Caco-2 (cell line): Measurements from ENCODE around the gene HES5. TPM values are rescaled to one million over a fixed set of nuclear protein-coding genes. Genes with fewer than 3 reads are reported as not detected.
A peak's percentile ranks its signal among the peaks of the same experiment; 100 is the strongest.

Experiments
- BruUV-seq: library from RNA; stranded (reverse); fragments of 400-500 nt; replicated peaks from 2 replicates; lab custom pipeline; 2021; lab: Mats Ljungman, UMichigan
- CTCF ChIA-PET: fragments of 300-600 bp; sonication (Branson Sonifier 250); formaldehyde crosslinking; loops from one replicate; lab custom pipeline; 2022; ENCODE audit warnings: antibody characterized with exemption; lab: Charles Lee
- POLR2A ChIA-PET: fragments of 300-600 bp; sonication (Branson Sonifier 250); formaldehyde crosslinking; loops from one replicate; lab custom pipeline; 2022; ENCODE audit warnings: antibody characterized with exemption; lab: Charles Lee
- DNase-seq, 2 experiments: peaks; one replicate each; pipeline versions ENCODE4 v3.0.0 to v3.0.0-alpha.2; 2020 to 2022
- H3K27me3 ChIP-seq: replicated peaks from 2 replicates; pipeline ENCODE4 v1.6.0; 2011; ENCODE audit warnings: low read length; ENCODE audit not compliant: control insufficient read depth, insufficient read depth
- H3K36me3 ChIP-seq: 2 replicates; pipeline ENCODE4 v1.5.1; 2011; ENCODE audit warnings: low read length; ENCODE audit not compliant: control insufficient read depth, insufficient read depth
- H3K4me1 ChIP-seq: fragments of 250-450 bp; sonication (Bioruptor Pico); 2 replicates; pipeline ENCODE4 v1.5.1; 2020; ENCODE audit warnings: mild to moderate bottlenecking
- H3K4me3 ChIP-seq: 2 replicates; pipeline ENCODE4 v1.5.1; 2011; ENCODE audit warnings: low read depth, mild to moderate bottlenecking, control low read depth, low read length
- H3K9me3 ChIP-seq: fragments of 250-450 bp; sonication (Bioruptor Pico); 2 replicates; pipeline ENCODE4 v1.5.1; 2020; ENCODE audit warnings: mild to moderate bottlenecking, moderate library complexity
- H3K27ac Mint-ChIP-seq: one replicate; pipeline ENCODE4 v1.8.0; 2022; ENCODE audit warnings: mixed read lengths; ENCODE audit not compliant: unreplicated experiment
- H3K27me3 Mint-ChIP-seq: one replicate; pipeline ENCODE4 v1.8.0; 2022; ENCODE audit warnings: mixed read lengths; ENCODE audit not compliant: insufficient read depth, unreplicated experiment
- H3K36me3 Mint-ChIP-seq: one replicate; pipeline ENCODE4 v1.8.0; 2022; ENCODE audit warnings: mild to moderate bottlenecking, mixed read lengths; ENCODE audit not compliant: insufficient read depth, unreplicated experiment
- H3K4me1 Mint-ChIP-seq: one replicate; pipeline ENCODE4 v1.8.0; 2022; ENCODE audit warnings: low read depth, mixed read lengths; ENCODE audit not compliant: unreplicated experiment
- H3K4me3 Mint-ChIP-seq: one replicate; pipeline ENCODE4 v1.8.0; 2022; ENCODE audit warnings: mild to moderate bottlenecking, moderate library complexity, mixed read lengths; ENCODE audit not compliant: unreplicated experiment
- H3K9me3 Mint-ChIP-seq: one replicate; pipeline ENCODE4 v1.8.0; 2022; ENCODE audit warnings: mixed read lengths; ENCODE audit not compliant: unreplicated experiment
- intact Hi-C: fragments of 100-400 bp; cut with micrococcal nuclease; formaldehyde crosslinking; loops from one replicate; pipeline ENCODE4 v1.10.0; 2022; ENCODE audit not compliant: unreplicated experiment
- total RNA-seq: library from RNA; stranded (reverse); gene quantifications from 2 replicates; pipeline ENCODE4 v1.2.3, GENCODE V29; 2022
- TF ChIP-seq, protein P1 (sequence below), 2 experiments: fragments of 200-600 bp in 1 of 2; IDR thresholded peaks; 1 replicate in 1 of 2; 2 replicates in 1 of 2; pipeline versions ENCODE4 v1.5.1 to v1.8.0; 2011 to 2022; ENCODE audit warnings: antibody characterized with exemption in 1 of 2, control low read depth in 1 of 2, inconsistent platforms in 1 of 2, low read depth in 1 of 2, low read length in 1 of 2, mild to moderate bottlenecking in 1 of 2, moderate library complexity in 1 of 2; ENCODE audit not compliant: insufficient read depth in 1 of 2, severe bottlenecking in 1 of 2, unreplicated experiment in 1 of 2

The HES5 gene
- total RNA-seq, 1 experiment from 2014 or later = not detected

DNA sequence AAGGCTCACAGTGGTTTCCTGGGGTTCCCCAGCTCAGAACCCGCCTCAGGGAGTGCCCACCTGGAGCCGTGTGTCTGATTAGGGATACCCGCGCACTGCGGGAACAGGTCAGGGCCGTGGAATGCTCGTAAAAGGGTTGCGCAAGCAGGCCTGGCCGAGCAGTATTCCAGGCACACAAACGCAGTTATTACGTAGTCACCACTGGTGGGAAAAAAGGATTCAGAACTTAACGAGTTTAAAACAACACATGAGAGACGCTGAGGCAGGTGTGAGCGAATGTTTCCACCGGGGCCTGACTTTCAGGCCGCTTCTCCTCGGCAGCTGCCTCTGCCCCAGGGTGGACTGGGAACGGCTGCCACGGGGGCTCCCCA, 35.8 kb downstream of the HES5 start:
- H3K4me3 Mint-ChIP-seq = no peak overlapping the region
- Histone ChIP-seq H3K36me3 (no peaks in the 10 kb centered on the region), H3K27me3 (no peaks in the 10 kb centered on the region), H3K4me3 (no peak overlapping the region), H3K9me3 (no peaks in the 10 kb centered on the region), H3K4me1 (peaks cover 12% of the 10 kb centered on the region)
- peaks cover 7% of the 10 kb centered on the region for H3K4me1 Mint-ChIP-seq
- peak overlapping the region; percentile 72 for H3K27ac Mint-ChIP-seq
- no peaks in the 10 kb centered on the region for H3K36me3 Mint-ChIP-seq
- ChIA-PET POLR2A (no interaction called here), CTCF (no interaction called here)
- TF ChIP-seq, protein P1, sequence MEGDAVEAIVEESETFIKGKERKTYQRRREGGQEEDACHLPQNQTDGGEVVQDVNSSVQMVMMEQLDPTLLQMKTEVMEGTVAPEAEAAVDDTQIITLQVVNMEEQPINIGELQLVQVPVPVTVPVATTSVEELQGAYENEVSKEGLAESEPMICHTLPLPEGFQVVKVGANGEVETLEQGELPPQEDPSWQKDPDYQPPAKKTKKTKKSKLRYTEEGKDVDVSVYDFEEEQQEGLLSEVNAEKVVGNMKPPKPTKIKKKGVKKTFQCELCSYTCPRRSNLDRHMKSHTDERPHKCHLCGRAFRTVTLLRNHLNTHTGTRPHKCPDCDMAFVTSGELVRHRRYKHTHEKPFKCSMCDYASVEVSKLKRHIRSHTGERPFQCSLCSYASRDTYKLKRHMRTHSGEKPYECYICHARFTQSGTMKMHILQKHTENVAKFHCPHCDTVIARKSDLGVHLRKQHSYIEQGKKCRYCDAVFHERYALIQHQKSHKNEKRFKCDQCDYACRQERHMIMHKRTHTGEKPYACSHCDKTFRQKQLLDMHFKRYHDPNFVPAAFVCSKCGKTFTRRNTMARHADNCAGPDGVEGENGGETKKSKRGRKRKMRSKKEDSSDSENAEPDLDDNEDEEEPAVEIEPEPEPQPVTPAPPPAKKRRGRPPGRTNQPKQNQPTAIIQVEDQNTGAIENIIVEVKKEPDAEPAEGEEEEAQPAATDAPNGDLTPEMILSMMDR (IDR thresholded peaks at IDR 0.05; ENCODE audit: insufficient read depth in 1 of 2, low read depth in 1 of 2, low read length in 1 of 2, severe bottlenecking in 1 of 2, unreplicated experiment in 1 of 2) = no peak
- no TSS peak for BruUV-seq
- DNase-seq = peak; percentile 75 to 78
- H3K27me3 Mint-ChIP-seq = no peaks in the 10 kb centered on the region
- intact Hi-C loops = no loop called here
- no peaks in the 10 kb centered on the region for H3K9me3 Mint-ChIP-seq

- Histone ChIP-seq H3K4me1 (peaks cover 12% of the 10 kb centered on the region), H3K27me3 (no peaks in the 10 kb centered on the region), H3K4me3 (no peak overlapping the region), H3K36me3 (no peaks in the 10 kb centered on the region), H3K9me3 (no peaks in the 10 kb centered on the region)
- no peaks in the 10 kb centered on the region for H3K36me3 Mint-ChIP-seq
- POLR2A ChIA-PET = no interaction called here
- no peak for DNase-seq
- no peak overlapping the region for H3K4me3 Mint-ChIP-seq
- intact Hi-C loops = no loop called here
- CTCF ChIA-PET = no interaction called here
- H3K9me3 Mint-ChIP-seq = no peaks in the 10 kb centered on the region
- no TSS peak for BruUV-seq
- peaks cover 7% of the 10 kb centered on the region for H3K4me1 Mint-ChIP-seq
- TF ChIP-seq, protein P1 (IDR thresholded peaks at IDR 0.05; ENCODE audit: insufficient read depth in 1 of 2, low read depth in 1 of 2, low read length in 1 of 2, severe bottlenecking in 1 of 2, unreplicated experiment in 1 of 2) = no peak
- peak overlapping the region; percentile 72 for H3K27ac Mint-ChIP-seq
- H3K27me3 Mint-ChIP-seq = no peaks in the 10 kb centered on the region
Measured at GRCh38 chr1:2493691-2494322, 36.3 kb downstream of the HES5 start.

DNA sequence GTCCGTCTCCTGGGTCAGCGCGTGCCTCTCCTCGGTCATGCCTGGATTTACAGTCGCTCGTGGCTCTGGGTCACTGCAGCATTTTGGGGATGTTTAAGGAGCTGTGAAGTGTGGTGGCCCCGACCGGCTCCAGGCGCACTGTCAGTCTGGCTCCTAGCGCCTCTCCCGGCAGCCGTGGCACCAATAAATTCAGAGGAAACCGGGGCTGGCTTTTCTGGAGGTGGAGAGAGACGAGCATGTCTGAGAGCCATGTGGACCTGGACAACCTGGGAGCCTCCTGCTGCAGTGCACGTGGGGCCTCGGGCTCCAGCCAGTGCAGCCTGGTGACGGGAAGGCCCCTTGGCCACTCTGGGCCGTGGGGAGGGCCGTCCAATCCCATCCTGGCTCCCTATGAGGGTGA, 36.8 kb downstream of the HES5 start:
- H3K27ac Mint-ChIP-seq = no peak overlapping the region
- Histone ChIP-seq H3K27me3 (no peaks in the 10 kb centered on the region), H3K9me3 (no peaks in the 10 kb centered on the region; the same call in 1 of the 2 replicates), H3K4me3 (no peak overlapping the region), H3K4me1 (peaks cover 12% of the 10 kb centered on the region), H3K36me3 (no peaks in the 10 kb centered on the region)
- no TSS peak for BruUV-seq
- intact Hi-C loops = no loop called here
- no peak for DNase-seq
- CTCF ChIA-PET = no interaction called here
- no peaks in the 10 kb centered on the region for H3K9me3 Mint-ChIP-seq
- TF ChIP-seq, protein P1 (IDR thresholded peaks at IDR 0.05; ENCODE audit: insufficient read depth in 1 of 2, low read depth in 1 of 2, low read length in 1 of 2, severe bottlenecking in 1 of 2, unreplicated experiment in 1 of 2) = no peak
- POLR2A ChIA-PET = no interaction called here
- H3K36me3 Mint-ChIP-seq = no peaks in the 10 kb centered on the region
- H3K4me1 Mint-ChIP-seq = peaks cover 7% of the 10 kb centered on the region
- no peaks in the 10 kb centered on the region for H3K27me3 Mint-ChIP-seq
- no peak overlapping the region for H3K4me3 Mint-ChIP-seq
